Stimulated activated CD4-positive, alpha-beta T cell treated with anti-CD3 and anti-CD28 coated beads, Interleukin-15, amount 100 ng/mL, for 48 hours (primary cell): Measurements from ENCODE around the gene CKMT2.
A peak's percentile ranks its signal among the peaks of the same experiment; 100 is the strongest.
"Not testable (repeated sequence)": the region's sequence is repeated elsewhere in the genome, so short reads cannot be mapped to it uniquely, and the experiment has no call there.

Experiments
- DNase-seq, 2 donors: peaks; one replicate each; pipeline ENCODE4 v3.0.0-alpha.2; 2020; ENCODE audit warnings: low read depth in 2 of 2

Gene CKMT2

GRCh38 chr5:81251922-81252321, 18.8 kb downstream of the CKMT2 start:
- no peak for DNase-seq

GRCh38 chr5:81252904-81253303, 19.8 kb downstream of the CKMT2 start:
- no peak for DNase-seq

- no peak for DNase-seq
Measured at GRCh38 chr5:81253875-81254274, 20.8 kb downstream of the CKMT2 start.

- DNase-seq, result no peak
Measured at GRCh38 chr5:81254886-81255559, 21.9 kb downstream of the CKMT2 start.

GRCh38 chr5:81256766-81257165, 23.6 kb downstream of the CKMT2 start:
- no peak for DNase-seq

GRCh38 chr5:81262796-81263195, 29.7 kb downstream of the CKMT2 start:
- DNase-seq, result not testable (repeated sequence)

- DNase-seq, result no peak
Measured at GRCh38 chr5:81265101-81265500, 32.0 kb downstream of the CKMT2 start.

GRCh38 chr5:81268521-81269196, 35.5 kb downstream of the CKMT2 start:
- DNase-seq, result no peak

GRCh38 chr5:81269751-81270393, 36.8 kb downstream of the CKMT2 start:
- no peak for DNase-seq

GRCh38 chr5:81270394-81271027, 37.4 kb downstream of the CKMT2 start:
- not testable (repeated sequence) for DNase-seq

- no peak for DNase-seq
Measured at GRCh38 chr5:81283976-81284375, 50.9 kb downstream of the CKMT2 start.

- no peak for DNase-seq
Measured at GRCh38 chr5:81286059-81286617, 53.0 kb downstream of the CKMT2 start.

- no peak for DNase-seq
Measured at GRCh38 chr5:81288021-81288433, 54.9 kb downstream of the CKMT2 start.

GRCh38 chr5:81290146-81290545, 57.0 kb downstream of the CKMT2 start:
- DNase-seq, result no peak

GRCh38 chr5:81292130-81292529, 59.0 kb downstream of the CKMT2 start:
- no peak for DNase-seq

GRCh38 chr5:81294021-81294420, 60.9 kb downstream of the CKMT2 start:
- DNase-seq, result not testable (repeated sequence)

- no peak for DNase-seq
Measured at GRCh38 chr5:81297531-81297930, 64.4 kb downstream of the CKMT2 start.

- DNase-seq, result no peak
Measured at GRCh38 chr5:81300921-81301270, 67.8 kb downstream of the CKMT2 start.

- peak; percentile 88 for DNase-seq
Measured at GRCh38 chr5:81301271-81302015, 68.3 kb downstream of the CKMT2 start, which contains the start of gene ZCCHC9. TSS of gene ZCCHC9 (plus strand) at chr5:81301587. CDS start at chr5:81304758, 3,171 bp downstream.

- DNase-seq, result no peak
Measured at GRCh38 chr5:81302596-81302995, 69.5 kb downstream of the CKMT2 start.

GRCh38 chr5:81303563-81303962, 70.4 kb downstream of the CKMT2 start:
- DNase-seq, result no peak
